Sigmoid colon (tissue), 7 donors: ENCODE data around the gene TESPA1. TPM values are rescaled to one million over a fixed set of nuclear protein-coding genes. Genes with fewer than 3 reads are reported as not detected.

Source experiments
- DNase-seq: peaks from one replicate; pipeline ENCODE4 v3.0.0-alpha.2; 2019
- H3K27ac ChIP-seq, 4 donors: fragments of 200-600 bp; sonication (generic); one replicate each; pipeline ENCODE4 v1.5.1; 2016 to 2019; ENCODE audit warnings: mild to moderate bottlenecking in 1 of 4
- H3K27me3 ChIP-seq, 3 donors: fragments of 200-600 bp; sonication (generic); one replicate each; pipeline ENCODE4 v1.5.1; 2019; ENCODE audit warnings: mild to moderate bottlenecking in 1 of 3
- H3K36me3 ChIP-seq, 4 donors: fragments of 200-600 bp; sonication (generic); one replicate each; pipeline ENCODE4 v1.5.1; 2016 to 2019
- H3K4me1 ChIP-seq, 4 donors: fragments of 200-600 bp; sonication (generic); one replicate each; pipeline ENCODE4 v1.5.1; 2017 to 2019
- H3K4me3 ChIP-seq, 4 donors: fragments of 200-600 bp; sonication (generic); one replicate each; pipeline ENCODE4 v1.5.1; 2017 to 2019; ENCODE audit warnings: mild to moderate bottlenecking in 2 of 4, moderate library complexity in 1 of 4
- H3K9me3 ChIP-seq, 4 donors: fragments of 200-600 bp in 3 of 4; sonication (generic) in 3 of 4; one replicate each; pipeline versions ENCODE4 v1.5.1 to v1.6.1; 2013 to 2019
- EP300 ChIP-seq, 4 donors: sonication (generic); formaldehyde crosslinking; IDR thresholded peaks; one replicate each; pipeline ENCODE4 v1.6.1; 2017; ENCODE audit warnings: antibody characterized with exemption in 4 of 4
- POLR2A ChIP-seq, 2 donors: fragments of 450-650 bp; IDR thresholded peaks; one replicate each; pipeline ENCODE4 v1.6.1; 2016; ENCODE audit warnings: antibody characterized with exemption in 2 of 2, mild to moderate bottlenecking in 2 of 2, moderate library complexity in 2 of 2
- POLR2AphosphoS5 ChIP-seq, 4 donors: sonication (generic); formaldehyde crosslinking; IDR thresholded peaks; one replicate each; pipeline ENCODE4 v1.6.1; 2017; ENCODE audit warnings: antibody characterized with exemption in 4 of 4
- WGBS, 2 donors: extraction: QIAGEN DNeasy Blood & Tissue Kit; methylation state at CpG; one replicate each; pipeline ENCODE4 v1.1.7; 2013; 5-methylcytosine and 5-hydroxymethylcytosine counted together
- intact Hi-C: fragments of 100-400 bp; cut with DNase I; formaldehyde crosslinking; loops from one replicate; pipeline ENCODE4 v1.15.1; 2023
- polyA plus RNA-seq, 3 donors: library from polyadenylated mRNA; stranded (reverse); fragments of 200-250 nt; gene quantifications; one replicate each; pipeline ENCODE4 v1.2.3, GENCODE V29; 2013
- total RNA-seq, 4 donors: library from RNA; depleted of rRNA; stranded (reverse); fragments of >200 nt; gene quantifications; one replicate each; pipeline ENCODE4 v1.1.0, GENCODE V29; 2016
- TF ChIP-seq, protein P1 (sequence below), 4 experiments: fragments of 450-650 bp in 3 of 4; fragments of 200-600 bp in 1 of 4; IDR thresholded peaks; one replicate each; pipeline ENCODE4 v1.5.1; 2016 to 2019; ENCODE audit warnings: antibody characterized with exemption in 4 of 4, mild to moderate bottlenecking in 3 of 4, moderate library complexity in 2 of 4
- donor health status: healthy with polysubstance abuse.
- donor health status: Bipolar disorder and iron deficiency.
- donor health status: healthy.

The TESPA1 gene
- total and polyA plus RNA-seq, 7 donors = 0.23 to 10.3 (median 1.8) TPM

DNA sequence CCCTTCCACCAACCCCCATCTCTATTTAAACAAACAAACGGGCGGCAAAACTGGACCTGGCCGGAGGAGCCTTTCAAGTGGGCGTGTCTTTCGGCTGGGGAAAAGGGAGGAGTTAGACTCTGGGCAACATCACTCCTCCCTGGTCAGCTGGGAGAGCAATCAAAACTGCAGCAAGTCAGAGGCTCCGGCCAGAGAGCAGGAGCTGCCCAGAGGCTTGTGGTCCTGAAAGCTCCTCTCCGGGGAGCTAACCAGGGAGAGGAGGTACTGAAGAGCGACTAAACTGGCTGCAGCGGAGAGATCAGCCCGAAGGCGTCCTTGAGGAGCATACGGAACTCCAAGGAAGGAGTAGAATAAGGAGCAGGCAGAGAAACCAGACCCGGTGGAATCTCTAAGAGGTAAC lies 35.2 kb upstream of the TESPA1 start, which contains the start of gene NEUROD4:
Gene NEUROD4 (plus strand): TSS at position 191 of the 400 bp plus-strand sequence. CDS start 6,466 bp downstream, outside the sequence.
- H3K27me3 ChIP-seq = peaks cover 0 to 23% (median 0%) of the 10 kb centered on the region in 3 donors
- H3K4me1 ChIP-seq = no peaks in the 10 kb centered on the region
- H3K27ac ChIP-seq = no peak within 1 kb of the TSS
- no peak for DNase-seq
- no peaks in the 10 kb centered on the region for H3K9me3 ChIP-seq
- TF ChIP-seq EP300 (IDR thresholded peaks at IDR 0.05) (no peak), POLR2A (IDR thresholded peaks at IDR 0.05) (no peak), POLR2AphosphoS5 (IDR thresholded peaks at IDR 0.05) (no peak)
- TF ChIP-seq, protein P1, sequence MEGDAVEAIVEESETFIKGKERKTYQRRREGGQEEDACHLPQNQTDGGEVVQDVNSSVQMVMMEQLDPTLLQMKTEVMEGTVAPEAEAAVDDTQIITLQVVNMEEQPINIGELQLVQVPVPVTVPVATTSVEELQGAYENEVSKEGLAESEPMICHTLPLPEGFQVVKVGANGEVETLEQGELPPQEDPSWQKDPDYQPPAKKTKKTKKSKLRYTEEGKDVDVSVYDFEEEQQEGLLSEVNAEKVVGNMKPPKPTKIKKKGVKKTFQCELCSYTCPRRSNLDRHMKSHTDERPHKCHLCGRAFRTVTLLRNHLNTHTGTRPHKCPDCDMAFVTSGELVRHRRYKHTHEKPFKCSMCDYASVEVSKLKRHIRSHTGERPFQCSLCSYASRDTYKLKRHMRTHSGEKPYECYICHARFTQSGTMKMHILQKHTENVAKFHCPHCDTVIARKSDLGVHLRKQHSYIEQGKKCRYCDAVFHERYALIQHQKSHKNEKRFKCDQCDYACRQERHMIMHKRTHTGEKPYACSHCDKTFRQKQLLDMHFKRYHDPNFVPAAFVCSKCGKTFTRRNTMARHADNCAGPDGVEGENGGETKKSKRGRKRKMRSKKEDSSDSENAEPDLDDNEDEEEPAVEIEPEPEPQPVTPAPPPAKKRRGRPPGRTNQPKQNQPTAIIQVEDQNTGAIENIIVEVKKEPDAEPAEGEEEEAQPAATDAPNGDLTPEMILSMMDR (IDR thresholded peaks at IDR 0.05) = no peak
- intact Hi-C loops = no loop called here
- 5 to 12% methylated on average over 13 of the region's 13 CpGs for WGBS, 2 donors
- no peak within 1 kb of the TSS for H3K4me3 ChIP-seq
- H3K36me3 ChIP-seq = no peaks in the 10 kb centered on the region

DNA sequence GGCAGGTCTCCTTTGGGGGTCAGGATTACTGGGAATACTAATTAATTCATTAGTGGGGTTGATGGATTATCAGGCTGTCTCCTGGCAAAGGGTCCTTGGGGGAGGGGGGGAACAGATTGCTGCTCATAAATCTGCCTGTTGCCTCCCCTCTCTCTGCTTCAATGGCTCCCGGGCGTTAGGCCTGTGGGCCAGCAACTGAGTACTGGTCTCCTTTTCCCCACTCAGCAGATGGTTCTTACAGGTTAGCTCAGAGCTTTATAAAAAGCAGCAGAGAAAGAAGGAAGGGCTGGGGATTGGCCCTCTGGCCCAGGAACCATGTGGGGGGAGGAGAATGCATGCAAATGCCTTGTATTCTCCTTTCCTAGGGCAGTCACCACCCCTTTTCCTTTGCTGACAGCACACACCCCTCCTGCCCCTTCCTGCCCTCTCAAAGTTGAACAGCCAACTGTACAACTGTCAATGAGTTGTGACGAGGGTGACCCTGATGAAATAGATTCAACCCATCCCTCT lies 32.9 kb upstream of the TESPA1 start:
- Histone ChIP-seq H3K4me3 (no peak overlapping the region), H3K27me3 (peaks cover 0 to 19% (median 0%) of the 10 kb centered on the region in 3 donors), H3K27ac (no peak overlapping the region), H3K9me3 (peaks cover 0 to 3% (median 0%) of the 10 kb centered on the region in 4 donors), H3K36me3 (no peaks in the 10 kb centered on the region), H3K4me1 (no peaks in the 10 kb centered on the region)
- 26 to 28% methylated on average over 3 of the region's 3 CpGs for WGBS, 2 donors
- intact Hi-C loops = no loop called here
- no peak for DNase-seq
- no peak for TF ChIP-seq EP300 (IDR thresholded peaks at IDR 0.05)
- no peak for TF ChIP-seq POLR2A (IDR thresholded peaks at IDR 0.05)
- TF ChIP-seq POLR2AphosphoS5 (IDR thresholded peaks at IDR 0.05) = no peak
- TF ChIP-seq, protein P1 (IDR thresholded peaks at IDR 0.05) = no peak

DNA sequence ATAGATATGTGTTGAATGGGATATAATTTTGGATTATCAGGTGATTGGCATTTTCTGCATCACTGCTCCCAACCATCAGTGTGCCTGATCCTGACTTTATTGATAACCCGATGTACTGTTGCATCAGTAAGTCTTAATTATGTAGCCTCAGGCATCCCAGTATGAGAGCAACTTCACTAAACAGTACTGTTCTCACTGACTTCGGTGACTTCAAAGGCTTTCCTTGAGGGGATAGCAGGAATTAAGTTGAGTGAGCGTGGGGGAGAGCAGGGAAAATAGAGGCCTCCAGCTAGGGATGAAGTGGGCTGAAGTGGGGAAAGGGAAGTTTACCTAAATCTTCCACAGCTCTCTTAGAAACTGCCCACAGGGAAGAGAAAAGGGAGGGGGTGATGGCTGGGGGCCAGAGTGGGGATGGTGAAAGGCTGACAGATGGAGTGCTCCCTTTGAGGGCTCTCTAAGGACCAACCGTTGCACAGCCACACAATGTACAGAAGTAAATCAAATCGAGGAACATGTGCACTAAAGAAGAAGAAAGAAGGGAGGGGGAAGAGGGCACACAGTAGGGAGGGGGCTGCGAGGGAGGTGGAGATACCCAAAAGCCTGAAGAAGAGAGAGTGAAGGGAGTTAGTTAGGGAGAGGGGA lies 24.5 kb upstream of the TESPA1 start:
- H3K4me1 ChIP-seq = no peaks in the 10 kb centered on the region
- 47 to 55% methylated on average over 6 of the region's 6 CpGs for WGBS, 2 donors
- intact Hi-C loops = no loop called here

DNA sequence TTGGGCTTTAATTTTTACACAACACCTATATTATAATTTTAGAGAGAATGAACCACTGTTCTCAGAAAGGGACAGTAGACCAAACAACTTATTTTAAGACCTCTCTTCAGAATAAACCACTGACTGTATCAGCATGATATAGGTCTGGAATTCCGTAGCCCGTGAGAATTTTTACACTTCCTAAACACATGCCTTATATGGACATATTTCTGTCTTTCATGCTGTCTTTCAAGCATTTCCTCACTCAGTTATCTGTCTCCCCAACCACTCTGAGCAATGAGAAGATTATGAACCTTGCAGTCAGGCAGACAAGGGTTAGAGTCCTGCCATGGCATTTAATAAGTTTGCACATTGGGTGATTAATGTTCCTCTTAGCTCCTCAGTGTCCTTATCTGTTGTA lies 17.8 kb upstream of the TESPA1 start:
- Histone ChIP-seq H3K27me3 (peaks cover 0 to 4% (median 0%) of the 10 kb centered on the region in 3 donors), H3K9me3 (no peaks in the 10 kb centered on the region), H3K4me3 (no peak overlapping the region), H3K4me1 (no peaks in the 10 kb centered on the region), H3K27ac (no peak overlapping the region), H3K36me3 (no peaks in the 10 kb centered on the region)
- DNase-seq = no peak
- 78 to 86% methylated on average over 2 of the region's 2 CpGs for WGBS, 2 donors
- TF ChIP-seq POLR2AphosphoS5 (IDR thresholded peaks at IDR 0.05) = no peak
- TF ChIP-seq POLR2A (IDR thresholded peaks at IDR 0.05) = no peak
- TF ChIP-seq, protein P1 (IDR thresholded peaks at IDR 0.05) = no peak
- no peak for TF ChIP-seq EP300 (IDR thresholded peaks at IDR 0.05)
- intact Hi-C loops = no loop called here

More for the DNA sequence above, 24.5 kb upstream of the TESPA1 start:
- Histone ChIP-seq H3K27ac (no peak overlapping the region), H3K4me3 (no peak overlapping the region), H3K9me3 (peaks cover 0 to 3% (median 0%) of the 10 kb centered on the region in 4 donors), H3K27me3 (no peaks in the 10 kb centered on the region), H3K36me3 (no peaks in the 10 kb centered on the region)
- no peak for TF ChIP-seq POLR2AphosphoS5 (IDR thresholded peaks at IDR 0.05)
- TF ChIP-seq, protein P1 (IDR thresholded peaks at IDR 0.05) = no peak
- TF ChIP-seq POLR2A (IDR thresholded peaks at IDR 0.05) = no peak
- TF ChIP-seq EP300 (IDR thresholded peaks at IDR 0.05) = no peak
- no peak for DNase-seq
